Measurements from ENCODE around the gene STK32A.

GRCh38 chr5:147327421-147327820 lies 92.6 kb downstream of the STK32A start:
- no peak for TF ChIP-seq POLR2A (IDR thresholded peaks at IDR 0.05; ENCODE audit: low read length)
- no peak for TF ChIP-seq GATA1 (IDR thresholded peaks at IDR 0.05; ENCODE audit: low read depth, low read length)

Data from erythroblast (primary cell).